Endothelial cell of umbilical vein (primary cell): ENCODE data around the gene NT5C1A. TPM values are rescaled to one million over a fixed set of nuclear protein-coding genes. Genes with fewer than 3 reads are reported as not detected.

Source experiments
- BruUV-seq: library from RNA; stranded (reverse); fragments of 400-500 nt; replicated peaks from 2 replicates; lab custom pipeline; 2021; lab: Mats Ljungman, UMichigan
- CTCF ChIA-PET: fragments of 300-600, 350-600 bp; sonication (Branson Sonifier 250); formaldehyde crosslinking; loops from one replicate; lab custom pipeline; 2021; ENCODE audit warnings: antibody characterized with exemption, inconsistent platforms; lab: Charles Lee
- POLR2A ChIA-PET: fragments of 300-600, 350-600 bp; sonication (Branson Sonifier 250); formaldehyde crosslinking; loops from one replicate; lab custom pipeline; 2021; ENCODE audit warnings: antibody characterized with exemption, inconsistent platforms; lab: Charles Lee
- DNase-seq: peaks from one replicate; pipeline ENCODE4 v3.0.0-alpha.2; 2011; ENCODE audit warnings: low read depth, low spot score
- FAIRE-seq: peaks from 2 replicates; lab custom pipeline; 2011; peaks lifted over from hg19 to GRCh38; lab: Jason Lieb, UNC
- H2AFZ ChIP-seq: 2 replicates; pipeline ENCODE4 v1.6.0; 2012; ENCODE audit warnings: low read depth, low read length, control low read depth, inconsistent platforms
- H3K27ac ChIP-seq: 2 replicates; pipeline ENCODE4 v1.5.1; 2011; ENCODE audit warnings: low read depth, mild to moderate bottlenecking, control low read depth, low read length, moderate library complexity; ENCODE audit not compliant: insufficient read depth
- H3K27me3 ChIP-seq, 2 experiments: 2 replicates each; pipeline versions ENCODE4 v1.6.0 to v1.6.1; 2011; ENCODE audit warnings: low read length in 2 of 2, mixed read lengths in 1 of 2; ENCODE audit not compliant: control insufficient read depth in 2 of 2, insufficient read depth in 2 of 2
- H3K36me3 ChIP-seq, 2 experiments: 2 replicates in 1 of 2; 3 replicates in 1 of 2; pipeline ENCODE4 v1.5.1; 2011; ENCODE audit warnings: low read length in 2 of 2, mild to moderate bottlenecking in 1 of 2, moderate library complexity in 1 of 2; ENCODE audit not compliant: control insufficient read depth in 2 of 2, insufficient read depth in 2 of 2; ENCODE audit errors: extremely low read depth in 1 of 2
- H3K4me1 ChIP-seq: 3 replicates; pipeline ENCODE4 v1.5.1; 2011; ENCODE audit warnings: mild to moderate bottlenecking, low read length; ENCODE audit not compliant: control insufficient read depth, insufficient read depth; ENCODE audit errors: extremely low read depth
- H3K4me2 ChIP-seq: 2 replicates; pipeline ENCODE4 v1.6.1; 2011; ENCODE audit warnings: low read length, control low read depth, mixed read lengths; ENCODE audit not compliant: insufficient read depth
- H3K4me3 ChIP-seq, 3 experiments: fragments of 200-600 bp in 1 of 3; sonication (generic), shearing (Covaris generic) in 1 of 3; replicated peaks in 1 of 3; 2 replicates each; pipeline ENCODE4 v1.5.1; 2011 to 2016; ENCODE audit warnings: control low read depth in 3 of 3, low read length in 3 of 3, mild to moderate bottlenecking in 2 of 3, inconsistent platforms in 1 of 3, low read depth in 1 of 3, moderate library complexity in 1 of 3; ENCODE audit not compliant: insufficient read depth in 1 of 3
- H3K79me2 ChIP-seq: 2 replicates; pipeline ENCODE4 v1.6.0; 2012; ENCODE audit warnings: low read length, inconsistent platforms; ENCODE audit not compliant: control insufficient read depth, insufficient read depth
- H3K9ac ChIP-seq: replicated peaks from 2 replicates; pipeline ENCODE3; 2011; ENCODE audit warnings: low read length, control low read depth; ENCODE audit not compliant: insufficient read depth; ENCODE audit errors: extremely low read depth
- H3K9me1 ChIP-seq: replicated peaks from 3 replicates; pipeline ENCODE4 v1.6.0; 2011; ENCODE audit warnings: mild to moderate bottlenecking, low read length; ENCODE audit not compliant: control insufficient read depth, insufficient read depth; ENCODE audit errors: extremely low read depth
- H3K9me3 ChIP-seq: replicated peaks from 2 replicates; pipeline ENCODE4 v1.5.1; 2012; ENCODE audit warnings: low read length, inconsistent platforms; ENCODE audit not compliant: control insufficient read depth, insufficient read depth
- H4K20me1 ChIP-seq: replicated peaks from 2 replicates; pipeline ENCODE3; 2011; ENCODE audit warnings: mild to moderate bottlenecking, low read length; ENCODE audit not compliant: control insufficient read depth, insufficient read depth; ENCODE audit errors: extremely low read depth
- MYC ChIP-seq: IDR thresholded peaks from one replicate; pipeline ENCODE4 v1.6.1; 2011; ENCODE audit warnings: mild to moderate bottlenecking, low read depth, low read length
- POLR2A ChIP-seq: IDR thresholded peaks from 2 replicates; pipeline ENCODE4 v1.6.1; 2012; ENCODE audit warnings: low read depth, mild to moderate bottlenecking, control low read depth, low read length
- POLR2AphosphoS5 ChIP-seq: IDR thresholded peaks from 2 replicates; pipeline ENCODE4 v1.6.1; 2012; ENCODE audit warnings: low read depth, mild to moderate bottlenecking, control low read depth, low read length, moderate library complexity; ENCODE audit not compliant: insufficient read depth
- dilution Hi-C: fragments of 300-500 bp; cut with MboI; formaldehyde crosslinking; loops from one replicate; pipeline ENCODE4 v1.15.0; 2019; ENCODE audit warnings: low sequenced_read_pairs; ENCODE audit not compliant: extremely low pct_ligation_motif_present
- intact Hi-C: fragments of 100-400 bp; cut with micrococcal nuclease; formaldehyde crosslinking; loops from one replicate; pipeline ENCODE4 v1.10.0; 2022
- polyA plus RNA-seq, 4 experiments: library from polyadenylated mRNA; depleted of rRNA in 3 of 4; stranded (reverse) in 3 of 4; unstranded in 1 of 4; fragments of >200 nt; gene quantifications; 2 replicates each; pipeline versions ENCODE4 v1.2.1 to v1.2.3, GENCODE V29; 2011 to 2012; ENCODE audit warnings: missing spikeins in 1 of 4
- total RNA-seq: library from RNA; stranded (reverse); gene quantifications from 2 replicates; pipeline ENCODE4 v1.2.3, GENCODE V29; 2021
- TF ChIP-seq, protein P1 (sequence below): IDR thresholded peaks from 2 replicates; pipeline ENCODE4 v1.6.1; 2011; ENCODE audit not compliant: insufficient read depth, insufficient read length
- TF ChIP-seq, protein P2 (sequence below), 2 donors: IDR thresholded peaks; 1 replicate in 1 of 2; 2 replicates in 1 of 2; pipeline ENCODE4 v1.5.1; 2011; ENCODE audit warnings: low read length in 2 of 2, mild to moderate bottlenecking in 2 of 2, moderate library complexity in 2 of 2, control low read depth in 1 of 2, inconsistent platforms in 1 of 2, low read depth in 1 of 2; ENCODE audit not compliant: insufficient read depth in 1 of 2; ENCODE audit errors: extremely low read depth in 1 of 2

Gene NT5C1A
- total and polyA plus RNA-seq, 2 donors (not counting 3 experiments of a cell fraction or from before 2014, with no cell fraction given) = not detected

DNA sequence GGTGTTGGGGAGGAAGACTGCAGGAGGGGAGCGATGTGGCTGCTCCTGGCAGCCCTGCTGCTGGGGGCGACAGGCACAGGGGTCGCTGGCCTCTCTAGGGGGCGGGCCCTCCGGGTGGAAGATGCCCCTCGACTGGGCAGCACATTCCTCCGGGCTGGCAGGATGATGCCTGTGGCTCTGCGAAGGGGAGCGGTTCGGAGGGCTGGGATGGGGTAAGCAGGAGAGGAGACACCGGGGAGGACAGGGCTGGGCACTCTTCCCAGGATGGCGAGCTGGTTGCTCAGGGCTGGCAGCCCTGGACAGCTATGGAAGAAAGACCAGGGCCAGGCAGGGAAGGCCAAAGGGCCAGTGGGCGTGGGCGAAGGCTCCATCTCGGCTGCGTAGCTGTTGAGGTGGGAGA lies 45.3 kb downstream of the NT5C1A start:
- H3K4me1 ChIP-seq = no peaks in the 10 kb centered on the region
- TF ChIP-seq, protein P1, sequence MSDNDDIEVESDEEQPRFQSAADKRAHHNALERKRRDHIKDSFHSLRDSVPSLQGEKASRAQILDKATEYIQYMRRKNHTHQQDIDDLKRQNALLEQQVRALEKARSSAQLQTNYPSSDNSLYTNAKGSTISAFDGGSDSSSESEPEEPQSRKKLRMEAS = no peak
- no peak for TF ChIP-seq POLR2A
- no TSS peak for BruUV-seq
- no peaks in the 10 kb centered on the region for H3K9me3 ChIP-seq
- ChIA-PET CTCF (interaction anchor here (2.2 kb wide), 1 partner anchor 21 kb away, joined by 12 read pairs; no protein-coding TSS in a partner anchor), POLR2A (no interaction called here)
- H3K27me3 ChIP-seq = peaks cover 22 to 27% of the 10 kb centered on the region in 2 experiments
- no peaks in the 10 kb centered on the region for H3K9me1 ChIP-seq
- dilution Hi-C loops = no loop called here
- DNase-seq = no peak
- no peaks in the 10 kb centered on the region for H3K36me3 ChIP-seq
- H3K27ac ChIP-seq = no peak overlapping the region
- no peaks in the 10 kb centered on the region for H4K20me1 ChIP-seq
- no peak overlapping the region for H3K4me2 ChIP-seq
- no peaks in the 10 kb centered on the region for H3K79me2 ChIP-seq
- intact Hi-C loops = no loop called here
- no peak overlapping the region for H3K4me3 ChIP-seq
- FAIRE-seq = no peak
- no peak overlapping the region for H3K9ac ChIP-seq
- H2AFZ ChIP-seq = no peak overlapping the region

DNA sequence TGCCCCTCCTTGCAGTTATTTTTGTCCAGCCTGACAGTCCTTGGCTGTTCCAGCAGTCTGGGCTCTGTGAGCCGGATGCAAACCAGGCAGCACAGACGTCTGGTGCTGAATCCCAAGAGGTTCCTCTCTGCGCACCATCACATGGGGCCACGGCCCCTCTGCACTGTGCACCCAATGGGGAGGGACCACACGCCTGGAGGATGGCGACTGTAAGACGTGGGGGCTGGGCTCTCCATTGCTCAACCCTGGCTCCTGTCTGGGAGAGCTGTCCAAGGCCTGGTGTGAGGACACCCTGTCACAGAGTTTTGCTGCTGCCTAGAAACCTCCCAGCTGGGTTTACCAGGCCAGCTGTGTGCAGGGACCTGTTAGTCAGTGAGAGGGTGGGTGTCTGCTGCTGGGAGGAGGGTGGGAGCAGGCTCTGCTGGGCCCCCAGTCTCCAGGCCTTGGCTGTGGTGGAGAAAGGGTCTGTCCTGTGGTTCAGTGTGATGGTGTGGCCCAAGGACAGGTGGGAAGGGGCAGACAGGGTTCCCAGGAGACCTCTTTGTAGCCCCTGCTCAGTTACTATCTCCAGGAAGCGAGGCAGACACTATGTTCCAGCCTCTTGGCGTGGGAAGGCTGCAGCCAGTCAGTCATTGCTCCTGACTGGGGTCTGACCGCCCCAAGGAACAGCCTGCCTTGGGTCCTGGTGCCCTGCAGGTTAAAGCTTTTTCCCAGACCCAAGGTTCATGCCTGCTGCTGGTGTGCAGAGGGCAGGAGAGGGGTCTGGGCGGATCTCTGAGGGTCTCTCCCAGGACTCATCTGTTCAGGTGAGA lies 46.2 kb downstream of the NT5C1A start:
- Histone ChIP-seq H3K9me1 (no peaks in the 10 kb centered on the region), H3K4me2 (no peak overlapping the region), H3K27me3 (peaks cover 13 to 21% of the 10 kb centered on the region in 2 experiments), H3K9me3 (no peaks in the 10 kb centered on the region), H3K9ac (no peak overlapping the region), H3K4me3 (no peak overlapping the region), H4K20me1 (no peaks in the 10 kb centered on the region), H3K36me3 (no peaks in the 10 kb centered on the region), H3K79me2 (no peaks in the 10 kb centered on the region), H2AFZ (no peak overlapping the region), H3K27ac (no peak overlapping the region), H3K4me1 (no peaks in the 10 kb centered on the region)
- ChIA-PET POLR2A (no interaction called here), CTCF (interaction anchor here (2.2 kb wide), 1 partner anchor 20 kb away, joined by 12 read pairs; no protein-coding TSS in a partner anchor)
- dilution Hi-C loops = no loop called here
- intact Hi-C loops = no loop called here
- TF ChIP-seq, protein P2, sequence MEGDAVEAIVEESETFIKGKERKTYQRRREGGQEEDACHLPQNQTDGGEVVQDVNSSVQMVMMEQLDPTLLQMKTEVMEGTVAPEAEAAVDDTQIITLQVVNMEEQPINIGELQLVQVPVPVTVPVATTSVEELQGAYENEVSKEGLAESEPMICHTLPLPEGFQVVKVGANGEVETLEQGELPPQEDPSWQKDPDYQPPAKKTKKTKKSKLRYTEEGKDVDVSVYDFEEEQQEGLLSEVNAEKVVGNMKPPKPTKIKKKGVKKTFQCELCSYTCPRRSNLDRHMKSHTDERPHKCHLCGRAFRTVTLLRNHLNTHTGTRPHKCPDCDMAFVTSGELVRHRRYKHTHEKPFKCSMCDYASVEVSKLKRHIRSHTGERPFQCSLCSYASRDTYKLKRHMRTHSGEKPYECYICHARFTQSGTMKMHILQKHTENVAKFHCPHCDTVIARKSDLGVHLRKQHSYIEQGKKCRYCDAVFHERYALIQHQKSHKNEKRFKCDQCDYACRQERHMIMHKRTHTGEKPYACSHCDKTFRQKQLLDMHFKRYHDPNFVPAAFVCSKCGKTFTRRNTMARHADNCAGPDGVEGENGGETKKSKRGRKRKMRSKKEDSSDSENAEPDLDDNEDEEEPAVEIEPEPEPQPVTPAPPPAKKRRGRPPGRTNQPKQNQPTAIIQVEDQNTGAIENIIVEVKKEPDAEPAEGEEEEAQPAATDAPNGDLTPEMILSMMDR (IDR thresholded peaks at IDR 0.05; ENCODE audit: extremely low read depth in 1 of 2, insufficient read depth in 1 of 2, low read depth in 1 of 2, low read length in 2 of 2) = no peak
- TF ChIP-seq POLR2AphosphoS5 = no peak
- no peak for TF ChIP-seq POLR2A
- TF ChIP-seq, protein P1 = no peak
- TF ChIP-seq MYC = no peak
- BruUV-seq = no TSS peak
- FAIRE-seq = no peak
- no peak for DNase-seq
